HG03159 (cell line): ENCODE data around the gene MED22.

Experiments used
- ATAC-seq: cut with Tn5 transposase; IDR thresholded peaks from one replicate; pipeline ENCODE4 v1.9.1; 2021; ENCODE audit warnings: mild to moderate bottlenecking, moderate library complexity; ENCODE audit not compliant: unreplicated experiment

Gene MED22

GRCh38 chr9:133356391-133357091, 8.6 kb upstream of the MED22 start, which contains the start of the genes SURF1 and SURF2:
TSS of gene SURF1 (minus strand) at chr9:133356487. CDS start at chr9:133356453, 34 bp downstream.
TSS of gene SURF2 (plus strand) at chr9:133356550. CDS start at chr9:133356593, 43 bp downstream.
- ATAC-seq, result peak; percentile 65

- peak; percentile 28 for ATAC-seq
These were observed 8.0 kb upstream of the MED22 start for GRCh38 chr9:133355881-133356357.

DNA sequence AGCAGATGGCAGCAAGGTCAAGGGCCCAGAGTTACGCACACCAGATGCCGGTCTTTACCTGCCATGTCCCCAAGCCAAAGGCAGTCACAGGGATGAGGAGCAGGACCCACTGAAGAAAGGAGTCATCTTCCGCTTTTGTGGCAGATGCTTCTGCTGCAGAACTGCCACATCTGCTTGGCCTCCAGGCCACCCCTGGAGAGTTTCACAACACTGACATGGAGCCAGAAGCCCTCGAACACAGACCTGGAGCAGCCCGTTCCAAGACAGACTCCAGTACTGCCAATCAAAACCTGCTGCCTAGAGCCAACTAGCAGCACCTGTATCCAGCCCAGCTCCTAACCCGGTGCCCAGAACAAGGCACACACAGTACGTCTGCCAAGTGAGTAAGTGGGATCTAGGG, 6.8 kb upstream of the MED22 start:
- ATAC-seq, result no peak

GRCh38 chr9:133353548-133353947, 5.6 kb upstream of the MED22 start:
- no peak for ATAC-seq

- ATAC-seq, result no peak
These were observed 4.9 kb upstream of the MED22 start for GRCh38 chr9:133352635-133353340.

DNA sequence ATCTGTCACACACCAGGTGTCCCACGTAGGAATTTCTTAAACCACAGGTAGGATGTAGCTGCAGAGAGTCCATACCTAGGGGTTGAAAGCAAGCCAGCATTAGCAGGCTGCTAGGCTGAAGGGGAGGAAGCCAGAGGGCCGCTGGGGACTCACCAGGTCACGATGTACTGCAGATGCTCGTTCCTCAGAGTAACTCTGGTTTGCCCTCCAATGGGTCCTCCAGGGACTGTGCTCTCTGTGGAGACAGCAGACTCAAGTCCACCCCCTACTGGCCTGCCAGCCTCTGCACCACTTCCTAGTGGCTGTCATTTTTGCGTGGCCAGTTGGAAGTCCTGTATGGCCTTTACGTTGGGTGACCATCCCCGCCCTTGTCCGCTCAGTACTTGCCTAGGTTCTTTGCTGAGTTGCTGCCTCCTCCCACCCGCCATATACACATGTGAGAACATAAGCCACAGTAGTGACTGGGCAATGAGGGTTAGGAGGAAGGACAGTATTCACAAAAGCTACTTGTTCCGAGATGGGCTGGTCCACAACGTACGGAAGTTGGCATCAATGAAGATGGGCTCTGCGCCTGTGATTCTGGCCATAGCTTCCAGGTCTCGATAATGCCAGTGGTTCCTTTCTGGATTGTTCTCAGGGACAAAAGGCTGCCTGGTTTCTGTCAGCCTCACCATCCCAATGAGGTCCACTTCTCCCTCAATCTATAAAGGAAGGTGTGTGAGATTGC, 4.1 kb upstream of the MED22 start:
- ATAC-seq, result no peak

GRCh38 chr9:133351526-133351907, 3.6 kb upstream of the MED22 start:
- ATAC-seq, result no peak

DNA sequence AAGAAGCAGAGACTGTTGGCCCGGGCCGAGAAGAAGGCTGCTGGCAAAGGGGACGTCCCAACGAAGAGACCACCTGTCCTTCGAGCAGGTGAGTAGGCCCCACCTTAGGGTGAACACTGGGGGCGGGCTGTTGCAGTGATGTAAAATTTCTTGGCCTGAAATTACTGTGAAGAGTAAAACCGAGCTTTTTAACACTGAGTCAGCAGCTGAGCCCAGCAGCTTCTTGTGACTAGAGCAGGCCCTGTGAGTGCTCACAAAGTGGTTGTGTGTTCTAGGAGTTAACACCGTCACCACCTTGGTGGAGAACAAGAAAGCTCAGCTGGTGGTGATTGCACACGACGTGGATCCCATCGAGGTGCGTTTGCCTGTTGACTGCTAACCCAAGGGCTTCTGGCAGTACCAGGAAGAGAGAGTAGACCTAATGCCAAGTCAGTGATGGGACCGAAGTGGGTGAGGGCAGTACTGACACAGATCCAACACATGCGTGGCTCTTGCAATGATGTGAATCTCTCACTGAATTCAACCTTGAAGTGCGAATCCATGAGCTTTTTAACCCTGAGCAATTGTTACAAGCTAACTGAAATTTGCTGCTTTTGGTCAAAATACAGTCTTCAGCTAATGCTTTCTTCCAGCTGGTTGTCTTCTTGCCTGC, 2.2 kb upstream of the MED22 start:
- no peak for ATAC-seq

DNA sequence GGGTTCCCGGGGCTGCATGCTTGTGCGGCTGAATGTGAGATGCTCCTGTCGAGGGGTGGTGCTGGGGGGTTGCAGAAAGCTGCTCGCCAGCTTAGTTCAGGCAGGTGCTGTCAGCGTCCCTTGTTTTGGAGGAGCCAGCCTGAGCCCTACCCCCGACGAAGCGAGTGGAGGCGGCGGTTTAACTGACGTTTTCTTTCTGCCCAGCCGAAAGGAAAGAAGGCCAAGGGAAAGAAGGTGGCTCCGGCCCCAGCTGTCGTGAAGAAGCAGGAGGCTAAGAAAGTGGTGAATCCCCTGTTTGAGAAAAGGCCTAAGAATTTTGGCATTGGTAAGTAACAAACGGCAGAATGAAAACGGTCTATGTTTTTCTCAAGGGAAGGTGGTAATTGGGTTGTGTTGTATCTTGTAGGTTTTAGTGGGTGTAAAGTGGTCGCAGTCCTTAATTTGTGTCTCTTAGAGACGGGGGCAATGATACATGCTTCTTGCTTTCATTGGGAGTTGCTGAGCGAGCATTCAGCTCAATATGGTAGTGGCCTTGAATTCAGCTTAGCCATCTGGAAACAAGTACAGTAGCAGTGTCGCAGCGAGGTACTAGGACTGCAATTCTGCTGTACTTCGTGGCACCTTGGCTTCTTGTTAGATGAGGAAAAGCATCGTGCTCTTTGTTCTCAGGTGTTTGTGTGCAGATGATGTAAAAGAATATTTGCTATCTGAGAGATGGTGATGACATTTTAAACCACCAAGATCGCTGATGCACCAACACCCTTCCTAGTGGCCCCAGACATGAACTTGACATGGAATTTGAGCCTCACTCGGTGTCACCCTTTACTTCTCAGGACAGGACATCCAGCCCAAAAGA, 1.0 kb upstream of the MED22 start:
- no peak for ATAC-seq

DNA sequence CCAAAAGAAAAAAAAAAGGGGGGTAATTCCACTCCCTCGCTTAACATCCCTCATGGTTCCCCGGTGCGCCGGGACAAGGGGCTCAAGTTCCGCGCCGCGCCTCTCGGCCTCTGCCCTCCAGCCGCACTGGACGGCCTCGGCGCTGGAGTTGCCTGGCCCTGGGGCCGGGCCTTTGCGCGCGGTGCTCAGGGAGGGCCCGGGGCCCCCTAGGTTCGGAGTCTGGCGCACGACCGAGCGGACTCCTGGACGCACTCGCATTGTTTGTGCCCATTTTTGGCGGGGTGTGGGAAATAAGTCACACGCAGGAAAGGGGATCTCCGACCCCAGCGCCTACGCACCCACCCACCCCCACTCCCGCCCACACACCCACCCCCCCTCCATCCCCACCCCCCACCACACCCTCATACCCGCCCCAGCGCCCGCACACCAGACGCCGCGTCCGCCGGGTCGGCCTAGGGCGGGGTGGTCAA, 381 bp downstream of the MED22 start:
- ATAC-seq, result peak; percentile 31

DNA sequence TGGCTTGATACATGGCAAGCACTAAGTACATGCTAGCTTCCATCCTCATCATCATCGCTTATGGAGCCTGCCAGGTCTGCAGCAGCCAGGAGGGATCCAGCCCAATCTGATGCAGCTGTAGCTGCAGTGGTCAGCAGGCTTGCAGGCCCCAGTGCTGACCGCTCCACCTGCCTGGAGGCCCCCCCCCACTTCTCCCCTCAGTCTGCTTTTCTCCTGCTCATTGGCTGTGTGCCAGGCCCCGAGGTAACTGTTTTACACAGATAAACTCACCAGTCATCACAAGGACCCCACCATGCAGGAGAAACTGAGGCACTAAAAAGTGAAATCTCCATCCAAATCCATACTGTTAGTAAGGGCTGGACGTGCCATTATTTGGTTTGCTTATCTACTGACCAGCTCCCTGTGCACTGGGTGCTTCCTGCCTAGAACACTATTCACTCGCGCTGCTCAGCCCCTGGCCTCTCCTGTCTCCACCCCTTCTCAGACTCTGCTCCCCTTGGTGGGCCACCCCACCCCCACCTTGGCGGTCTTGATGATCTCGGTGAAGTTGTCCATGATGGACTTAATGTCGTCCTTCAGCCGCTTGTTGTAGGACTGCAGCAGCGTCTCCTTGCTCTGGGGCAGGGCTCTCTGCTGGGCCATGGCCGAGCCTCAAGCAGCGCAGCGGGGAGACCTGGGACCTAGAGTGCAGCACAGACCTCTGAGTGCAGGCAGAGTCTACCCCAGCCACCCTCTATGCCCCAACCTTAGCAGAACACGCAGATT, 1.7 kb downstream of the MED22 start:
- ATAC-seq, result no peak

DNA sequence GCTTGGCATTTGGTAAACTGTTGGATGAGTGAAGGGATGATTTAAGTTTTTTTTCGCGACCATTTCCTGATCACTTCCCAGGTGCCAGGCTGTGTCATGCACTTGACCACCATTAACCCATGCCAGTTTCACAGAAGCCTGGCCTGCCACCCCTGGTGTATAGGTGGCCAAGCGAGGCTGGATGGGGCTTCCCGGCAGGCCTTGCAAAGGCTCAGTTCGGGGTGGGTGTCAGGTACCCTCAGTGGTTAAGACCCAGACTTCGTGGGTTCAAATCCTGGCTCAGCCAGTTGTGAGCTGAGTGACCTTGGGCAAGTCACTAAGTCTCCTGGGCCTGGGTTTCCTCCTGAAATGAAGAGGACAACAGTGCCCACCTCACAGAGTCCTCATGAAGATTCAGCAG, 2.3 kb downstream of the MED22 start:
- no peak for ATAC-seq

- ATAC-seq, result no peak
These were observed 3.0 kb downstream of the MED22 start for GRCh38 chr9:133344979-133345378.

- ATAC-seq, result no peak
These were observed 3.9 kb downstream of the MED22 start for GRCh38 chr9:133344071-133344470.

GRCh38 chr9:133342570-133342969, 5.4 kb downstream of the MED22 start:
- no peak for ATAC-seq

DNA sequence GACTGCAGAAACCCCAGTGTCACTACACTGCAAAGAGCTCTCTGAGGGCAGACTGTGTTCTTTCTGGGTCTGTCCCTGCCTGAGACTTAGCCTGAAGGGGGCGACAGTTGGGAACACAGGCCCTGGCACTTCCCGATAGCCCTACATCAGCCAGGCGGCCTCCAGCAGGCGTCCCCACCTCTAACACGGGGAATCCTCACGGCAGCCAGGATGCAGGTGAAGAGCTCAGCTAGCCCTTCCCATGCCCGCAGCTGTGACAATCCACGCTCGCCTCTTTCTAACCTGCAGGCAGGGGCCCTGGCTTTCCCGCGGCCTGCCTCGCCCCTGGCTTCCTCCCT, 5.9 kb downstream of the MED22 start:
- no peak for ATAC-seq

GRCh38 chr9:133341369-133342068, 6.4 kb downstream of the MED22 start:
- ATAC-seq, result no peak

DNA sequence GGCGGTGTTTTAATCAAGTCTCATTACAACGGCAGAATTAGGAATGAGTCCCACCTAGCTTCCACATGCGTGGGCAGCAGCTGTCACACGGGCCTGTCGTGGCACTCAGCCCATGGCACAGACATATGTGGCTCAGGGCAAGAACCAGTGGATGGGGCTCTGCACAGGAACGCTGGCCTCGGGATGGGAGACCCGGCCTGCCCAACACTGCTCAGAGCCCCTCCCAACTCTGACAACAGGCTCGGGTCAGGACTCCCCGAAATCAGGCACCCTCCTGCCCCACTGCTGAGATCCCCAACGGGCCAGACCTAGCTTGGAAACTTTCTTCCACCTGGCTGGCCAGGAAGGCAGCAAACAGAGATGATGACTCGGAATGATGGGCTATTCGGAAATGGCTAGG, 7.0 kb downstream of the MED22 start:
- ATAC-seq, result no peak

DNA sequence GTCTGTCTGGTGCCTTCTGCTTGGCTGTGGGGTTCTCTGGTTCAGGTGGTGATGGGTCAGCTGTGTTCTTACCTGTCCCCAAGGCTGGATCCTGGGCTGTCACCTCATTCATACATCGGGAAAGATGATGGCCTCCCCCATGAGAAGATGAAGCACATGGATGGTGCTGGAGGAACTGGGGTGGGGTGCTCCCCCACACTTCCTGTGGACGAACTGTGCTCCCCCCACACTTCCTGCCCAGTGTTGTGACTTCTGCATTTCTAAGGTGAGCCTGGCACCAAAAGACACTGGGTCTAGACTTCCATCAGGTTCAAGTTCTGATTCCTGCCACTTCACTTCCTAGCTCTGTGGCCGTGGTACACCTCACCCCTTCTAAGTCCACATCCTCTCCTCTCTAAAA, 7.7 kb downstream of the MED22 start:
- ATAC-seq, result no peak
